Hepatocyte (in vitro differentiated cells): ENCODE measurements around the gene IGSF8. TPM values are rescaled to one million over a fixed set of nuclear protein-coding genes. Genes with fewer than 3 reads are reported as not detected.

Experiments used
- DNase-seq: peaks from one replicate; pipeline ENCODE4 v3.0.0-alpha.2; 2016; ENCODE audit warnings: low spot score
- H2AFZ ChIP-seq: fragments of 200-600 bp; sonication (generic); 2 replicates; pipeline ENCODE4 v1.6.0; 2016; ENCODE audit warnings: antibody characterized with exemption, mild to moderate bottlenecking
- H3K27ac ChIP-seq: fragments of 200-600 bp; sonication (generic); 2 replicates; pipeline ENCODE4 v1.5.1; 2016; ENCODE audit warnings: mild to moderate bottlenecking
- H3K27me3 ChIP-seq: fragments of 200-600 bp; sonication (generic); 2 replicates; pipeline ENCODE4 v1.6.1; 2016
- H3K36me3 ChIP-seq: fragments of 200-600 bp; sonication (generic); replicated peaks from 2 replicates; pipeline ENCODE4 v1.5.1; 2016; ENCODE audit warnings: low read depth; ENCODE audit not compliant: insufficient read depth
- H3K4me1 ChIP-seq: fragments of 200-600 bp; sonication (generic); 2 replicates; pipeline ENCODE4 v1.5.1; 2016; ENCODE audit warnings: mild to moderate bottlenecking, moderate library complexity; ENCODE audit not compliant: insufficient read depth
- H3K4me2 ChIP-seq: fragments of 200-600 bp; sonication (generic); 2 replicates; pipeline ENCODE4 v1.6.0; 2016
- H3K4me3 ChIP-seq: fragments of 200-600 bp; sonication (generic); 2 replicates; pipeline ENCODE4 v1.5.1; 2016; ENCODE audit warnings: mild to moderate bottlenecking
- H3K79me2 ChIP-seq: fragments of 200-600 bp; sonication (generic); 2 replicates; pipeline ENCODE4 v1.6.0; 2017; ENCODE audit warnings: mild to moderate bottlenecking
- H3K9me2 ChIP-seq: fragments of 200-600 bp; sonication (generic); replicated peaks from 2 replicates; pipeline ENCODE4 v1.6.0; 2017; ENCODE audit warnings: mild to moderate bottlenecking; ENCODE audit not compliant: insufficient read depth
- H3K9me3 ChIP-seq: fragments of 200-600 bp; sonication (generic); 2 replicates; pipeline ENCODE4 v1.5.1; 2016; ENCODE audit warnings: low read depth, mild to moderate bottlenecking
- H4K20me1 ChIP-seq: fragments of 200-600 bp; sonication (generic); 2 replicates; pipeline ENCODE4 v1.6.0; 2016; ENCODE audit warnings: mild to moderate bottlenecking; ENCODE audit not compliant: insufficient read depth, poor library complexity, severe bottlenecking
- CTCF ChIP-seq: fragments of 200-600 bp; sonication (generic); IDR thresholded peaks from 2 replicates; pipeline ENCODE4 v1.5.1; 2016; ENCODE audit warnings: antibody characterized with exemption, mild to moderate bottlenecking; ENCODE audit not compliant: poor library complexity
- EZH2 ChIP-seq: fragments of 200-600 bp; sonication (generic); IDR thresholded peaks from 2 replicates; pipeline ENCODE4 v1.6.1; 2016; ENCODE audit warnings: antibody characterized with exemption, mild to moderate bottlenecking, borderline replicate concordance
- EZH2phosphoT487 ChIP-seq: fragments of 200-600 bp; sonication (generic); IDR thresholded peaks from one replicate; pipeline ENCODE4 v1.6.1; 2018; ENCODE audit warnings: antibody characterized with exemption, mild to moderate bottlenecking, low read depth, moderate library complexity; ENCODE audit not compliant: unreplicated experiment, severe bottlenecking
- WGBS: methylation state at CpG from one replicate; pipeline ENCODE4 v1.1.6; 2016; ENCODE audit warnings: low lambda C conversion rate; ENCODE audit errors: missing lambda C conversion rate; 5-methylcytosine and 5-hydroxymethylcytosine counted together
- polyA plus RNA-seq: library from polyadenylated mRNA; unstranded; fragments of >200 nt; fragmentation: Nextera tagmentation; extraction: Ambion mirVana; gene quantifications from 2 replicates; pipeline ENCODE4 v1.2.1, GENCODE V29; 2016
- total RNA-seq: library from RNA; depleted of rRNA; stranded (reverse); fragments of >200 nt; gene quantifications from 2 replicates; pipeline ENCODE4 v1.2.3, GENCODE V29; 2014

IGSF8 gene
- total and polyA plus RNA-seq, 2 experiments from 2014 or later, result 36.8 to 54.1 TPM

DNA sequence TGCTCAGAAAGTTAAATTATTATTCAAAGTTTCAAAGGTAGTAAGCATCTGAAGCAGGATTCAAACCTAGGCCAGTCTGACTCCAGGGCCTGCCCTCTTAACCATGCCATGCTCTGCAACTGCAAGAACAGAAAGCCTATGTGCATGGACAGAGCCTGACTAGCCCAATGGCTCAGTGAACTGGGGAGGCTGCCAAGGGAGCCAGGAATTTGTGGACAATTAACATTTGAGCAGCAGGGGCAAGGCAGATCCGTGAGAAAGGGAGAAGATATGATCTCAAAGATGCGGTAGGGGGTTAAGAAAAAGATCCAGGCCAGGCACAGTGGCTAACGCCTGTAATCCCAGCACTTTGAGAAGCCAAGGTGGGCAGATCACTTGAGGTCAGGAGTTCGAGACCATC is 46.5 kb upstream of the IGSF8 start:
- H3K9me2 ChIP-seq, result no peaks in the 10 kb centered on the region
- TF ChIP-seq CTCF (no peak), EZH2 (no peak), EZH2phosphoT487 (no peak)
- H3K4me2 ChIP-seq, result no peak overlapping the region
- no peaks in the 10 kb centered on the region for H4K20me1 ChIP-seq
- H2AFZ ChIP-seq, result no peak overlapping the region
- WGBS, result 58% methylated on average over 4 of the region's 4 CpGs
- no peak for DNase-seq
- no peaks in the 10 kb centered on the region for H3K4me1 ChIP-seq
- H3K4me3 ChIP-seq, result no peak overlapping the region
- H3K9me3 ChIP-seq, result no peaks in the 10 kb centered on the region
- H3K27ac ChIP-seq, result no peak overlapping the region
- no peaks in the 10 kb centered on the region for H3K27me3 ChIP-seq
- no peaks in the 10 kb centered on the region for H3K36me3 ChIP-seq
- H3K79me2 ChIP-seq, result no peaks in the 10 kb centered on the region

DNA sequence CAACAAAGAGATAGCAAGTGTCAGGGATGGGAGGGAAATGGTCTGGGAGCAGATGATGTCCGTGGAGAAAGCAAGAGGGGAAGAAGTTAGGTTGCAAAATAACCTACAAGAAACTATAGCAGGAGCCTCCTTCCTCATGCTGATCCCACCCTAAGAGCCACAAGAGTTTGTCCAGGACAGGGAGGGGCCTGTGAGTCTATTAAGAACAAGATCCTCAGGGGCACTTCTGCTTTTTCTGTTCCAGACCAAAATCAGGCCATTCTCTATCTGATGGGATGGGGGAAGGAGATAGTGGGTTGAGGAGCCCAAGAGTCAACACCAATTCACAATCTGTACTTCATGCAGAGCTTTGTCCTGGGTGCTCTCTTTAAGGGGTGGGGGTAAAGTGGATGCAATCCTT is 45.3 kb upstream of the IGSF8 start:
- no peak for DNase-seq
- Histone ChIP-seq H3K27ac (no peak overlapping the region), H2AFZ (no peak overlapping the region), H3K79me2 (no peaks in the 10 kb centered on the region), H3K9me2 (no peaks in the 10 kb centered on the region), H3K4me2 (no peak overlapping the region), H3K27me3 (no peaks in the 10 kb centered on the region), H4K20me1 (no peaks in the 10 kb centered on the region), H3K4me3 (no peak overlapping the region), H3K9me3 (no peaks in the 10 kb centered on the region), H3K4me1 (no peaks in the 10 kb centered on the region), H3K36me3 (no peaks in the 10 kb centered on the region)
- WGBS, result 44% methylated on average over 1 of the region's 1 CpG
- no peak for TF ChIP-seq EZH2phosphoT487
- no peak for TF ChIP-seq CTCF
- no peak for TF ChIP-seq EZH2

GRCh38 chr1:160139840-160140239 is 41.4 kb upstream of the IGSF8 start:
- Histone ChIP-seq H3K4me3 (no peak overlapping the region), H4K20me1 (no peaks in the 10 kb centered on the region), H3K9me2 (no peaks in the 10 kb centered on the region), H3K27ac (no peak overlapping the region), H3K9me3 (no peaks in the 10 kb centered on the region), H3K4me2 (no peak overlapping the region), H3K4me1 (no peaks in the 10 kb centered on the region), H2AFZ (no peak overlapping the region), H3K36me3 (no peaks in the 10 kb centered on the region), H3K27me3 (no peaks in the 10 kb centered on the region), H3K79me2 (no peaks in the 10 kb centered on the region)
- no peak for TF ChIP-seq EZH2
- TF ChIP-seq EZH2phosphoT487, result no peak
- TF ChIP-seq CTCF, result no peak
- DNase-seq, result no peak
- 96% methylated on average over 8 of the region's 8 CpGs for WGBS

DNA sequence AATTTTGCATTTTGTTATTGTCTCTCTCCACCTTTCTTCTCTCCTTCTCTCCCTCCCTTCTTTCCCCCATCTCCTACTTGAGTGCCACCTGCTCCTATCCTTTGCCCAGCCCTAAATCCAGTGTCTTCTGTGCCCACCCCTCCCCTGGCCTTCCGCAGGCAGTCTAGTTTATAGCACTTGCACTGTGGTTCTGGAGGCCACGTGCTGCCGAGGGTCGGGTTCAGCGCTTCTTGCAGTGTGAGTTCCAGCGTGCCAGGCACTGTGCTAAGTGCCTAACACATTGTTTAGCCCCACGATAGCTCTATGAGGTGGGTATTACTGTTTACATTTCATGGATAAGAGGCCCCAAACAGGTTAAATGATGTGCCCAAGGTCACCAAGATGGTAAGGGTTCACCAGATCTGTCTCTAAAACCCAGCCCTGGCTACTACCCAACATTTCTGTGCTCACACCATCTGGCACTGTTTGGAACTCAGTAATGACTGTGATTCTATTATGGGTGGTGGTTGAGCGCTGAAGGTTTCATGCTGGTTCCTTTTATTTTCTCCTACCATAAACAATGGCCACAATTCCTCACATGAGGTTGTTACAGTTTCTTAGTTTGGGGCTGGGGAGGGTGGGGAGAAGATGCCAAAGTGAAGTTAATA is 38.9 kb upstream of the IGSF8 start:
- no peak overlapping the region for H2AFZ ChIP-seq
- no peaks in the 10 kb centered on the region for H3K4me1 ChIP-seq
- no peaks in the 10 kb centered on the region for H3K36me3 ChIP-seq
- H4K20me1 ChIP-seq, result no peaks in the 10 kb centered on the region
- no peaks in the 10 kb centered on the region for H3K79me2 ChIP-seq
- H3K27me3 ChIP-seq, result no peaks in the 10 kb centered on the region
- H3K9me2 ChIP-seq, result no peaks in the 10 kb centered on the region
- no peak overlapping the region for H3K4me2 ChIP-seq
- WGBS, result 89% methylated on average over 8 of the region's 8 CpGs
- no peak overlapping the region for H3K4me3 ChIP-seq
- TF ChIP-seq CTCF, result no peak
- no peak for DNase-seq
- H3K27ac ChIP-seq, result no peak overlapping the region
- no peaks in the 10 kb centered on the region for H3K9me3 ChIP-seq
